GM19452 (cell line): ENCODE data around the gene PCDHB13.
"Not testable (repeated sequence)": the region's sequence is repeated elsewhere in the genome, so short reads cannot be mapped to it uniquely, and the experiment has no call there.

Experiments
- ATAC-seq: cut with Tn5 transposase; IDR thresholded peaks from one replicate; pipeline ENCODE4 v1.9.1; 2021; ENCODE audit not compliant: unreplicated experiment

Gene PCDHB13

GRCh38 chr5:141213656-141214339, at the start of gene PCDHB13:
Gene PCDHB13 (plus strand): TSS chr5:141213919. CDS start chr5:141214124, 205 bp downstream.
- not testable (repeated sequence) for ATAC-seq

- ATAC-seq: no peak
These were observed 41.1 kb upstream of the PCDHB13 start, which contains the start of gene PCDHB7 for GRCh38 chr5:141172381-141173204. Gene PCDHB7 (plus strand): TSS chr5:141172644. CDS start chr5:141172836, 192 bp downstream.

DNA sequence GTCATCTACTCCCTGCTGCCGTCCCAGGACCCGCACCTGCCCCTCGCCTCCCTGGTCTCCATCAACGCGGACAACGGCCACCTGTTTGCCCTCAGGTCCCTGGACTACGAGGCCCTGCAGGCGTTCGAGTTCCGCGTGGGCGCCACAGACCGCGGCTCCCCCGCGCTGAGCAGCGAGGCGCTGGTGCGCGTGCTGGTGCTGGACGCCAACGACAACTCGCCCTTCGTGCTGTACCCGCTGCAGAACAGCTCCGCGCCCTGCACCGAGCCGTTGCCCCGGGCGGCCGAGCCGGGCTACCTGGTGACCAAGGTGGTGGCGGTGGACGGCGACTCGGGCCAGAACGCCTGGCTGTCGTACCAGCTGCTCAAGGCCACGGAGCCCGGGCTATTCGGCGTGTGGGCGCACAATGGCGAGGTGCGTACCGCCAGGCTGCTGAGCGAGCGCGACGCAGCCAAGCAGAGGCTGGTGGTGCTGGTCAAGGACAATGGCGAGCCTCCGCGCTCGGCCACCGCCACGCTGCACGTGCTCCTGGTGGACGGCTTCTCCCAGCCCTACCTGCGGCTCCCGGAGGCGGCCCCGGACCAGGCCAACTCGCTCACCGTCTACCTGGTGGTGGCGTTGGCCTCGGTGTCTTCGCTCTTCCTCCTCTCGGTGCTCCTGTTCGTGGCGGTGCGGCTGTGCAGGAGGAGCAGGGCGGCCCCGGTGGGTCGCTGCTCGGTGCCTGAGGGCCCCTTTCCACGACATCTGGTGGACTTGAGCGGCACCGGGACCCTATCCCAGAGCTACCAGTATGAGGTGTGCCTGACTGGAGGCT, 39.2 kb upstream of the PCDHB13 start:
- not testable (repeated sequence) for ATAC-seq

GRCh38 chr5:141175933-141176332, 37.8 kb upstream of the PCDHB13 start:
- no peak for ATAC-seq

DNA sequence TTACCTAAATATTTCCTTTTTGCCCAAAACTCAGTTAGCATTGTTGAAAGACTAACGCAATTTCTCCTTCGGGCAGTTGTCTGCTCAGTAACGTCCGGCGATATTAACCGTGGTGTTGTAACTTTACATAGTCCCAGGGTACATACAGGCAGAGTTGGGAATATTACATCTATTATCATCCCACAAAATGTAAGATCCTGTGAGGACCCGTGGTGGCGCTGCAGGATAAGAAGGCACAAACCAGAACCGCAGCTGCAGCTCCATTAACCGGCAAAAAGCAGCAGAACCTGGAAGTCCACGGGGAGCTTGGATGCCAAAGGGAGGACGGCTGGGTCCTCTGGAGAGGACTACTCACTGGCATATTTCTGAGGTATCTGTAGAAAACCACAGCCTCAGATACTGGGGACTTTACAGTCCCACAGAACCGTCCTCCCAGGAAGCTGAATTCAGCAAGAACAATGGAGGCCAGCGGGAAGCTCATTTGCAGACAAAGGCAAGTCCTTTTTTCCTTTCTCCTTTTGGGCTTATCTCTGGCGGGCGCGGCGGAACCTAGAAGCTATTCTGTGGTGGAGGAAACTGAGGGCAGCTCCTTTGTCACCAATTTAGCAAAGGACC, 36.0 kb upstream of the PCDHB13 start, which contains the start of gene PCDHB8:
Gene PCDHB8 (plus strand): TSS at position 214 of the 615 bp plus-strand sequence. CDS start 245 bp downstream, at position 459.
- not testable (repeated sequence) for ATAC-seq

GRCh38 chr5:141179371-141179770, 34.3 kb upstream of the PCDHB13 start:
- ATAC-seq: not testable (repeated sequence)

GRCh38 chr5:141179876-141180275, 33.8 kb upstream of the PCDHB13 start:
- not testable (repeated sequence) for ATAC-seq

- no peak for ATAC-seq
These were observed 33.4 kb upstream of the PCDHB13 start for GRCh38 chr5:141180313-141180712.

DNA sequence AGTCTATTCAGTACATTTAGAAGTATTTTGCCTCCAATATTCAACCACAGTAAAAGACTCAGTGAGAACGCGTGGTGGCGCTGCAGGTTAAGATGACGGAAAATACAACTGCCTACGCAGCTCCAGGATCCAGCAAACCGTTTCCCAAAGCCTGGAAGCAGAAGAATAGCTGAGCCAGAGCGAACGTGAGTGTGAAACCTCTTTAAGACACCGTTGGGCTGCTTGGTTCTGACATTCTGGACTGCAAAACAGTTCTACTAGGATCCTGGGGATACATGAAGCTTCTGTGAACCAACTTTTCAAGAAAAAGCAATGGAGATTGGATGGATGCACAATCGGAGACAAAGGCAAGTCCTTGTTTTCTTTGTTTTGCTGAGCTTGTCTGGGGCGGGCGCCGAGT, 31.5 kb upstream of the PCDHB13 start, which contains the start of gene PCDHB16:
Gene PCDHB16 (plus strand): TSS at position 140 of the 400 bp plus-strand sequence. CDS start 173 bp downstream, at position 313.
- ATAC-seq: no peak

DNA sequence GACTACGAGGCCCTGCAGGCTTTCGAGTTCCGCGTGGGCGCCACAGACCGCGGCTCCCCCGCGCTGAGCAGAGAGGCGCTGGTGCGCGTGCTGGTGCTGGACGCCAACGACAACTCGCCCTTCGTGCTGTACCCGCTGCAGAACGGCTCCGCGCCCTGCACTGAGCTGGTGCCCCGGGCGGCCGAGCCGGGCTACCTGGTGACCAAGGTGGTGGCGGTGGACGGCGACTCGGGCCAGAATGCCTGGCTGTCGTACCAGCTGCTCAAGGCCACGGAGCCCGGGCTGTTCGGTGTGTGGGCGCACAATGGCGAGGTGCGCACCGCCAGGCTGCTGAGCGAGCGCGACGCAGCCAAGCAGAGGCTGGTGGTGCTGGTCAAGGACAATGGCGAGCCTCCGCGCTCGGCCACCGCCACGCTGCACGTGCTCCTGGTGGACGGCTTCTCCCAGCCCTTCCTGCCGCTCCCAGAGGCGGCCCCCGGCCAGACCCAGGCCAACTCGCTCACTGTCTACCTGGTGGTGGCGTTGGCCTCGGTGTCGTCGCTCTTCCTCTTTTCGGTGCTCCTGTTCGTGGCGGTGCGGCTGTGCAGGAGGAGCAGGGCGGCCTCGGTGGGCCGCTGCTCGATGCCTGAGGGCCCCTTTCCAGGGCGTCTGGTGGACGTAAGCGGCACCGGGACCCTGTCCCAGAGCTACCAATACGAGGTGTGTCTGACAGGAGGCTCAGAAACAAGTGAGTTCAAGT, 29.4 kb upstream of the PCDHB13 start:
- not testable (repeated sequence) for ATAC-seq

DNA sequence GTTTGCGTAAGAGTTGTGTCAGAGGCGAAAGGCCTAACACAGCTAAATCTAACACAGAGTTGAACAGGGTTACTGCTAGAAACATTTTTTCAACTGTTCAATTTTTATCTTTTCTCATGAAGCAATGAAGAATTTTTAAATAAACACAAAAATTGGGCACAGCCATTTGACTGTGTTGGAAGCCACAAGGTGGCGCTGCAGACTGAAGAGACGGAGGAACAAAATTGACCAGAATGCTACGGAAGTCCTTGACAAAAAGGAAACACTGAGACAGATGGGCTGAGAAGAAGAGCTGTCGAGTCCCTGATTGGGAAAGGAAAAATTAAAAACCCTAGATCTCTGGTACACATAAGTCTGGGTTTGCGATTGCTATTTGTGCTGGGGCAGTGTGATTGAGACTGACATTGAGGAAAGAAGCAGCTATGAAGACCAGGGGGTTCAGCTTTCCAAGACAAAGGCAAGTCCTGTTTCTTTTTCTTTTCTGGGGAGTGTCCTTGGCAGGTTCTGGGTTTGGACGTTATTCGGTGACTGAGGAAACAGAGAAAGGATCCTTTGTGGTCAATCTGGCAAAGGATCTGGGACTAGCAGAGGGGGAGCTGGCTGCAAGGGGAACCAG, 26.7 kb upstream of the PCDHB13 start, which contains the start of gene PCDHB9:
Gene PCDHB9 (plus strand): TSS at position 265 of the 616 bp plus-strand sequence. CDS start 158 bp downstream, at position 423.
- ATAC-seq: no peak

- not testable (repeated sequence) for ATAC-seq
These were observed 25.0 kb upstream of the PCDHB13 start for GRCh38 chr5:141188682-141189081.

- ATAC-seq: not testable (repeated sequence)
These were observed 24.6 kb upstream of the PCDHB13 start for GRCh38 chr5:141189131-141189530.

DNA sequence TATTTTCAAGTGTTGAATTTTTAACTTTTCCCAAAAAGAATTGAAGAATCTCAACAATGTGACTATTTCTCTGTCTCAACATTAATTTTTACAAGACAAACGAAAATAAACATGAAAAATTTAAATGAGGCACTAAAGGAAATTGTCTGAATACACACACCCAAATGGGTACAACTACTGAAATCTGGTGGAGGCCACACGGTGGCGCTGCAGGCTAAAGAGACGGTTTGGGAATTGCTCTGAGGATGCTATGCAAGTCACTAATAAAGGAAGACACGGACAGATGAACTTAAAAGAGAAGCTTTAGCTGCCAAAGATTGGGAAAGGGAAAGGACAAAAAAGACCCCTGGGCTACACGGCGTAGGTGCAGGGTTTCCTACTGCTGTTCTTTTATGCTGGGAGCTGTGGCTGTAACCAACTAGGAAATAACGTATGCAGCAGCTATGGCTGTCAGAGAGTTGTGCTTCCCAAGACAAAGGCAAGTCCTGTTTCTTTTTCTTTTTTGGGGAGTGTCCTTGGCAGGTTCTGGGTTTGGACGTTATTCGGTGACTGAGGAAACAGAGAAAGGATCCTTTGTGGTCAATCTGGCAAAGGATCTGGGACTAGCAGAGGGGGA, 21.5 kb upstream of the PCDHB13 start, which contains the start of gene PCDHB10:
Gene PCDHB10 (plus strand): TSS at position 244 of the 616 bp plus-strand sequence. CDS start 200 bp downstream, at position 444.
- no peak for ATAC-seq

GRCh38 chr5:141194332-141194731, 19.4 kb upstream of the PCDHB13 start:
- not testable (repeated sequence) for ATAC-seq

DNA sequence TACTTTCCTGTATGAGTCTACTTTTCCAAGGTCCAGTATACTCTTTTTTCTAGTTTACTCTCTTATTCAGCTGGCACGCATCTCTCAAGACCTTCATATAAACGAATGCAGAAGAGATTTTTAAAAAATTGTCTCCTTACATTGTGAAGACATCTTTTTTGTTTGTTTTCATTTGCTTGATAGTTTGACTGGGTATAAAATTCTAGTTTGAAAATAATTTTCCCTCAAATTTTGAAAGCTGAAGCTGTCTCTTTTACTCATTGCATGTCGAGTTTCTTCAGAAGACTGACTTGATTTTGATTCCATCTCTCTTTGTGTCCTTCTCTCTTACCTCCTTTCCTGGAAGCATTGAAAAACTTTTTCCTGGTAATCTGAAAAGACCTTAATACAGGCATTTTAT, 17.4 kb upstream of the PCDHB13 start:
- ATAC-seq: no peak

DNA sequence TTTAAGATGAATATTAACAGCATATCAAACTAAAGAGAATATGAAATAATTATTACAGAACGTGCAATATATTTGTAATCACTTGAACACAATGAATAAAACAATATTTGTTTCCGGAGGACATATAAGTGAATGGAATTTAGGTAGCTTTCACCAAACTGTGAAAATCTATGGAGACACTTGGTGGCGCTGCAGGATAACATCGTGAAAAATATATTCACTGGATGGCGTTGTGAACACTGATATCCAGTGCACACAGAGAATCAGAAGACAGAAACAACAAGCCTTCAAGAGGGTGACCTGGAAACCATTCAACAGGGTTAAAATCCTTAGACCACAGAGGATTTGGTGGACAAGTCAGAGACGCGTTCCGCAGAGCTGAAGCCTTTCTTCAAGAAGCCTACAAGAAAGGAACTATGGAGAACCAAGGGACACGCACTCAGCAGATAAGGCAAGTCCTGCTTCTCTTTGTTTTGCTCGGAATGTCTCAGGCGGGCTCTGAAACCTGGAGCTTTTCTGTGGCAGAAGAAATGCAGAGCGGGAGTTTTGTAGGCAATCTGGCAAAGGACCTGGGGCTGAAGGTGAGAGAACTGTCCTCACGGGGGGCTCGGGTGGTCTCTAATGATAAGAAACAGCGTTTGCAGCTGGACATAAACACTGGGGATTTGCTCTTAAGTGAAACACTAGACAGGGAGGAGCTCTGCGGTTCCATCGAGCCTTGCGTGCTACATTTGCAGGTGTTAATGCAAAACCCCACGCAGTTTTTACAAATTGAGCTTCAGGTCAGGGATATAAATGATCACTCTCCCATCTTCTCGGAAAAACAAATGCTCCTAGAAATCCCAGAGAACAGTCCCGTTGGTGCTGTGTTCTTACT, 14.1 kb upstream of the PCDHB13 start, which contains the start of gene PCDHB11:
Gene PCDHB11 (plus strand): TSS at position 269 of the 877 bp plus-strand sequence. CDS start 148 bp downstream, at position 417.
- ATAC-seq: no peak
